Peyer's patch (tissue), 4 donors: Measurements from ENCODE around the gene SLC6A18.
"Not testable (repeated sequence)": the region's sequence is repeated elsewhere in the genome, so short reads cannot be mapped to it uniquely, and the experiment has no call there.

Experiments used
- CTCF ChIP-seq, 6 experiments: fragments of 450-650 bp in 4 of 6; fragments of 200-600 bp in 2 of 6; sonication (generic) in 1 of 6; IDR thresholded peaks; one replicate each; pipeline ENCODE4 v1.5.1; 2017 to 2019; ENCODE audit warnings: antibody characterized with exemption in 6 of 6, mild to moderate bottlenecking in 3 of 6, moderate library complexity in 1 of 6
- POLR2A ChIP-seq, 2 donors: fragments of 450-650 bp; IDR thresholded peaks; one replicate each; pipeline ENCODE4 v1.5.1; 2017; ENCODE audit warnings: antibody characterized with exemption in 2 of 2, mild to moderate bottlenecking in 2 of 2, moderate library complexity in 2 of 2

GRCh38 chr5:1290956-1291355, 65.8 kb downstream of the SLC6A18 start:
- not testable (repeated sequence) for TF ChIP-seq CTCF, POLR2A (IDR thresholded peaks at IDR 0.05)
